ENCODE results near the gene SORBS1. TPM values are rescaled to one million over a fixed set of nuclear protein-coding genes. Genes with fewer than 3 reads are reported as not detected.

The SORBS1 gene
- polyA plus RNA-seq, 4 donors, result 30.8 to 46.7 (median 31.8) TPM

DNA sequence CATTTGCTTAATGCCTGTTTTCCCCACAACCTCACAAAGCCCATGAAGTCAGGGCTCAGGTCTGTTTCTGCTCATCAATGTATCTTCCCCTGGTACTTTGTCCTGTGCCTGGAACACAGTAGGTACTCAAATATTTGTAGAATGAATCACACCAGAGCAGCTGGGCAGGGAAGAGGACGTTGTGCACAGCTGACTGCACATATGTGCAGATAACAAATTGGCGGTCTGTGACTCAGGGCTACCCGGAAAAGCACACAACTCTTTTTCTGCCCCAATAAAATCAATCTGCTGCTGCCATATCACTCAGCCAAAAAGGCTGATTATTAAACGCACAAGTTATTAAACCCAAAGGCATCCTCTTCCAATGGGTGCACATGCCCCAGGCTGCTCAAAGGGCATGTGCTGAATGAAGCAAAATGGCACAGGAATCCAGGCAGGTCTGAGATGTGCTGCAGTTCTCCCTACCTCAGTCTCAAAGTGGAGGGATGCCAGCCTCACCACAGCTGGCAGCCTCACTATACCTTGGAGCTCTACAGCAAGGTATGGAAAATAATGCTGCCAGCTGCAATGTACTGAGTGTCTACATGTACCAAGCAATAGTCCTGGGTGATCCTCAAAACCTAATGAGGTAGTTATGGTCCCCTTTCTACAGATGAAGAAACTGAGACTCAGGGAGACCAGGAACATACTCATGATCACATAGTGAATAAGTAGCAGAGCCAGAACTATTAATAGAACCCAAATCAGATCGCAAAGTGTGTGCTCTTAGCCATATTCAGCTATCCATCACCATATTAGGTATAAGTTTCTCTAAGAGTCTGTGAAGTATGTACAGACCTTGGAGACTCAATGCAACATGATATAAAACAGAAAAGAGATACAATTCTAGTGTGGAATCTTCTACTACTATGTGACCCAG is 43.4 kb downstream of the SORBS1 start:
- DNase-seq (ENCODE audit: low read depth in 4 of 4, low spot score in 3 of 4), result no peak

DNA sequence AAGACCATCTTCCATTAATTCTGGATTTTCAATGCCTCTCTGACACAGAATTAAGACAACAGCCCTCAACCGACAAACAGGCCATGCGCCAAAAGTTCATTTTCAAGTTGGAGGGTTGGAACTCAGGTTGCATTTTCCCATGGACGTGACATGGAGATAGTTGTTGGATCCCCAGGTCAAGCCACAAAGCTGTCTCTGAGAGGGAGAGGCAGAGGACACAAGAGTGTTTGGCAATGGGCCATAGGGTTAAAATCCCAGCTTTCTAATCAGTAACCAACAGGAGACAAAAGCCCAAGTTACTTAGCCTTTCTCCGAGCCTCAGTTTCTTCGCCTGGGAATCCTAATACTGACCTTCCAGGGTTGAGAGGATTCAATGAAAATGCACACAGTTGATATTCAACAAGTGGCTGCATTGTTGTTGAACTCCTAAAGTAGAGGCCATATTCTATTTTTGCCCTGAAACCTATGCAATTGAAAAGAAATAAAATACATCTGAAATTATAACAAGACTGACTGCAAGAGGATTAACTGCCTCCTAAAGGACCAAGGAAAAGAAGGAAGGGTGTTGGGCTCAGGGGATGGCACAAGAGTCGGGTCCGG is 44.3 kb downstream of the SORBS1 start:
- no peak for DNase-seq (ENCODE audit: low read depth in 4 of 4, low spot score in 3 of 4)

DNA sequence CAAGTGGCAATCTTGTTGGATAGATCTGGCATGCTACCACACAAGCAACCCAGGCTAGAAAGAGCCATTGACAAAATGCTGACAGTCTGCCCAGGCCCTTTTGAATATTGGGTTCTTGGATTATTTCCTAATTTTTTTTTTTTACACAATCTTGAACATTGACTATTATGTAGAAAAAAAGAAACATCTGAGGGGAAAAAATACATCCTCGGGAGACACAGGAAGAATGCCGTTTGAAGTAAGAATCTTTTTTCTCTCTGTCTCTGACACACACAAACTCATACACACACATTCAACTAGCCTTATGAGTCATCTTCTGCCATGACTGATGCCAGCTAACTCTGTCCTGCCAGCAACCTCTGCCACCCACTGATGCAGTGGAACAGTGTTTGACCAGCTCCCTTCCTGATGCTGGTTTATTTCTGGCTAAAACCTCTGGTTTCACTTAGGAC is 47.2 kb downstream of the SORBS1 start:
- DNase-seq (ENCODE audit: low read depth in 4 of 4, low spot score in 3 of 4), result no peak

DNA sequence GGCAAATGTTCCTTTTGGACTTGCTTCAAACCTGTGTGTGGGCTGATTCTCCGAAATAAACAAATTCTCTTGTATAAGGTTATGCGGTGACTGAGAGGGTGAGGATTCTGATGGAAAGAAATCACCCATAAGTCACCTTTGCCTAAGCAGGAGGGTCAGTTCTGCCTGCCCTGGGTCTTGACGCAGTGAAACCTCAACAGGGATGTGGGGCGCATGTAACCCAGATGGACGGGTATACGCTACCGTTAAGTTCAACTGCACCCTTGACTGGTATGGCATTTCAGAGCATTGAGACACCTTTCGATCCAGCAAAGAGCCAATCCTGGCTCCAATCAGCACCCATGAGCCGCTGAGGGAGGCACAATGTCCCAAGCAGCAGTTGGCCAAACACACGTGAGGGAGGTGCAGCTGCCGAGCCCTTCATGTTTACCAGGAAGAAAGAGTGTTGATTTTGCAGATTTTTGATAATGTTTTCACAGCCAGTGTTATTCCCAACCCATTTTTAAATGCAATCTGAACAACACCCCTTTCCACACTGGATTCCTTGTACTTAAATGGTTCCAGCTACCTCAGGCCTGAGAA is 48.1 kb downstream of the SORBS1 start:
- no peak for DNase-seq (ENCODE audit: low read depth in 4 of 4, low spot score in 3 of 4)

DNA sequence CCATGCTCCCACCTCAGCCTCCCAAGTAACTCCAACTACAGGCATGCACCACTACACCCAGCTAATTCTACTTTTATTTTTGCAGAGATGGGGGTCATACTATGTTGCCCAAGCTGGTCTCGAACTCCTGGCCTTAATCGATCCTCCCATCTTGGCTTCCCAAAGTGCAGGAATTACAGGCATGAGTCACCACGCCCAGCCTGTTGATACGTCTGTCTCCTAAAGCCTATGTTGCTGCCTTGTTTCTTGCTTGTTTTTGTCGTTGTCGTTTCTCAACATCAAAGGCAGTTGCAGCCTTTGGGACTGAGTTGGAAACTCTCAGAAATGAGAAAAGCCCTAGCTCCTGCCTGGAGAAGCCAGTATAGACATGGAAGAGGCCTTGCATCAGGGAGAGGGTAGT is 49.9 kb downstream of the SORBS1 start:
- DNase-seq (ENCODE audit: low read depth in 4 of 4, low spot score in 3 of 4), result no peak

DNA sequence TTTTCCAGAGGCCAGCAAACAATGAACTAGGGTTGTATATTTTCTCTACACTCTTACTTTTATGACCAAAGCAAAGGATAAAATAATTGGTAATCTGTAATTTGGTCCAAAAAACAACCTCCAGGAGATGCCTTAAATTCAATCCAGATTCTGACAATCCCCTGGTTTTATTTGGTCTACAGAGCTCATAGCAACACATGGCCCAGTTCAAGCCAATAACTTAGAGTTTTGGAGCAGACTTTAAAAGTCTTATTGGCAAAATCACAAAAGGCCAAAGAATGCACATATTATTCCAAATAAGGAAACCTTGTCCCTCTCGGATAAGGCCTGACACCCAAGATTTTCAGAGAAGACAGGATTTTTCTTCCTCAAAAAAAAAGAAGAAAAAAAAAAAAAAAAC is 51.9 kb downstream of the SORBS1 start:
- DNase-seq (ENCODE audit: low read depth in 4 of 4, low spot score in 3 of 4), result no peak

DNA sequence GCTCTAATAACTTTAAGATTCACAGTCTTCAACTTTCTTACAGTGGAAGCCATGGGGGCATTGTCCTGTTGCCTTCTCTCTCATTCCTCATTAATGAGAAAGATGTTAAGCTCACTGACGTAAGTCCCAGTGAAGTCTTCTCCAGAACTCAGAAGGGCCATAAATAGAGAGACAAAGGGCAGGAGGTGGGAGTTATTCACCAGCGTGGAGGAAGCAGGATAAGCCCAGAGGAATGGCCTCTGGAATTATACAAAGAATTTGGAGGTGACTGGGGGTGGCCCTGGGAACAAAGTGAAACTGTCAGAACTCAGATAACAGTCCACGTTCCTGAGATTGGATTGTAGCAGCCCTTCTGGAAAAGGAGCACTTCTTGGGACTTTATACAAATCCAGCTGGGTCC is 52.4 kb downstream of the SORBS1 start:
- DNase-seq (ENCODE audit: low read depth in 4 of 4, low spot score in 3 of 4), result no peak

DNA sequence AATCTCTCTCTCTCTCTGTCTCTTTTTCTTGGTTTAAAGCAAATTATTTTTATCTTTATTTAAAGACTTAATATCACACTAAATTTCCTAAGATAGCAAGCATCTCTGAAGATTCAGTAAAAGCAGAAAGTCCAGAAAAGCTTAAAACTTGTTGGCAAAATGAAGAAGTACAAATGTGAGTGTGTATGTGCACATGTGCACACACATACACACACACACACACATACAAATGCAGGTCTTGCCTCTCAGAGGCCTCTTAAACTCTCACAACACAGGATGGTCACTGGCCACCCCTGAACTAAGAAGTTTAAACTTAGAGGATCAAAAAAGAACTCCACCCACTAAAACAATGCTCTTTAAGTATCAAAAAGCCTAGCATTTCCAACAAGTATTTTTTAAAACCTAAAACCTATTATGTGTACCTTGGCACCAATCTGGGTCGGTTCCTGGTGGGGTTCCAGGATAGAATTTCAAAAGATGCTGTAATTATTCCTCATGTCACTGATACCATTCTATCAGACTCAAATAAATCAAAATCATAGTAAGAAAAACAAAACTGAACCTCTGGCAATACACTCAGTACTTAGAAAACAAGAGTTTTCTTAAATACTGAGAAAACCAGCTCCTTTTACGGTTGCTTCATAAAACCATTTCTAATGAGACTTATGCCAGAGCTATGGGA is 55.0 kb downstream of the SORBS1 start:
- no peak for DNase-seq (ENCODE audit: low read depth in 4 of 4, low spot score in 3 of 4)

DNA sequence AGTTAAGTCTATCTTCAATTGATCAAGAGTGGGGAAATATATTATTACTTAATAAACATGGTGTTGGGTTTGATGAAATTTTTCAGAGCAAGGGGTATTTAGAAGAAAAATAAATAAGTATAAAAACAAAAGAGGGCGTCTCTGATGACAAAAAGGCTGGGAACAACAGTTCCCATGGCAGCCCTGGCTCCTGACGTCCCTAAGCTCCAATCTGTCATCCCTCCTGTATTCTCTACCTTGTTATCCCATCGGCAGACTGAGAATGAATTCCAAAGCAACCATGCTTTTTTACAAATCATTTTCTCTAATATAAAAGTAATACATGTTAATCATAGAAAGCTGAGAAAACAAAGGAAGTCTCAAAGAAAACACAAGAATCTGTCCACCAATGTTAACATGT is 55.5 kb downstream of the SORBS1 start:
- no peak for DNase-seq (ENCODE audit: low read depth in 4 of 4, low spot score in 3 of 4)

DNA sequence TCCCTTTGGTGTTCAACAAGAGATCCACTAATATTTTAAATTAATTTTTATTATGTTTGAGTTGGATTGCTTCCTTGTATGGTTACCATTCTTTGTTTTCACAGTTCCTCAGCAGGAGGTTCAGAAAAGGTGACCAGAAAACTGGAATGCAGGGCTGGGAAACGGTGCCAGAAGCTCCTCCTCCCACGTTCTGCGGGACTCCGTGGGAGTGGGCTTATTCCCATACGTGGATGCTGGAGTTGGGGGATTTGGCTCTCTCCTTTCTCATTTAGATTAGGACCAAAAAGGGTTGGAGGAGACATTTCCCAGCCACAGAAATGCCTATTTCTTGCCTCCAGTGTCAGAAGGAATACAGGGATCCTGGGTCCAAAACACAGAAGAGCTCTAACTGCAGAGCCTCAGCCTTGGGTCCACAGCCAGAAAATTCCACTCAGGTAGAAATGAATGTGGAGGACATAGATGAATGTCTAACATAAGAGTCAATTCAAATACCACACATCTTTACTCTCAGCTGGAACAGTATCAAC is 56.0 kb downstream of the SORBS1 start:
- no peak for DNase-seq (ENCODE audit: low read depth in 4 of 4, low spot score in 3 of 4)

DNA sequence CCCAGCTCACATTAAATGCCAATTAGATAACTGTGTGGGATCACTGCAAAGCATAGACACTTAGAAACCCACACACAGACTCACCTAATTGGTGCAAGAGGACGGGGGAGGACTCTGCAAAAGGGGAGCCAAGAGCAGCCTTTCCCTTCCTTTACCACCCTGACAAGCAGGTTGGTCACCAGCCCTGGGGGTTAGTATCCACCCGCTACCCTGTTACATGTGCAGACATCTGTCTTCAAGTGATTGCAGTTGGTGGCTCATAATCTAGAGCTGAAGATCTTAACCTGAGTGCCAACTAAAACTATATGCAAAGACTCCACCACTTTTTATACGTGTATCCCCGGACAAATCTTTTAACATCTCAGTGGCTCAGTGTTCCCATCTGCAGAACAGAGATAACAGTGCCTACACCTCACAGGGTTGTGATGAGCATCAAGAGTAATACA is 56.9 kb downstream of the SORBS1 start:
- DNase-seq (ENCODE audit: low read depth in 4 of 4, low spot score in 3 of 4), result no peak

DNA sequence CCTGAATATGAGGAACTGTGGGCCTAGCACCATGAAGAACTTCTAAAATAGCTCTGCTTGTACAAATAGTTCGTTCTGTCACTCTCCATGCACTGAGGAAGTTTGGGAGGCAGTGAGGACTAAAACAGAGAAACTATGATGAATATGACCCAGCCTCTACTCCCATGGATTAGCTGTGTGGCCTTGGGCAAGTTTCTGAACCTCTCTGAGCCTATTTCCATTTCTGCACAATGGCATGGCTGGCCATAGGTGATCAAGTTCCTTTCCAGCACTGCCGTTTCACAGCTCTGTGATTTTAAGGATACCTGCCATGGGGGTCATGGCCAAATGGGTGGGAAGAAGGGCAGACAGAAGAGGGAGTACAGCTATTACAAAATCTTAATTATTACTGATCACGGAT is 57.6 kb downstream of the SORBS1 start:
- no peak for DNase-seq (ENCODE audit: low read depth in 4 of 4, low spot score in 3 of 4)

DNA sequence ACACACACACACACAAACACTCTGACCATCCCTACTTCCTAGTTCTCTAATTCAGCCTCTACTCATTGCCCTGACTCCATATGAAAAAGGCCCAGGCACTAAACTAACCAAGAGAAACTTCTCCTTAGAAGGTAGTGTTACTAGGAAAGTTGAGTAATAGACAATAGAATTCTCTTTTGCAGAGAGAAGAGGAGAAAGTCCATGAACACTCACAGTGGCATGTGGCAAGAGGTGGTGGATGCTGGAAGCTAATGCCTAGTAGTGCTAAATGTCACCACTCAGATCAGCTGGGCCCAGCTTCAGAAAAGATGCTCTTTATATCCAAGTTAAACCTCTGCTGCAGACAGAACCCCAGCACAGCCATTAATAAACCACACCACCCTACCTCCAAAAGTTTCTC is 58.2 kb downstream of the SORBS1 start:
- no peak for DNase-seq (ENCODE audit: low read depth in 4 of 4, low spot score in 3 of 4)

DNA sequence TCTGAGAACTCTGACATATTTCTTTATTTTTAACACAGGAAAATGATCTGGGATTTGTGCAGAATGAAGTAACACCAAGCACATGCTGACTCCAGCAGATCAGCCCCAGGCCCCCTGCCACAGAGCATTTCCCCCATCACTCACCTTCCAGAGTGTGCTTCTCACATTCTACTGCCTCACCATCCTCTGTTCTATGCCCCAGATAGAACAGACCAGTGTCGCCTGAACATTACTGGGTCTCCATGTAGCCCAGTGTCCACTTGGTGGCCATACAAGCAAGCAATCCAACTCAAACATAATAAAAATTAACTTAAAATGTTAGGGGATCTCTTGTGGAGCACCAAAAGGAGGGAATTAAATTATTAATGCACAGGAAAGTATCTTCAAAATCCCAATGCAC is 58.8 kb downstream of the SORBS1 start:
- no peak for DNase-seq (ENCODE audit: low read depth in 4 of 4, low spot score in 3 of 4)

DNA sequence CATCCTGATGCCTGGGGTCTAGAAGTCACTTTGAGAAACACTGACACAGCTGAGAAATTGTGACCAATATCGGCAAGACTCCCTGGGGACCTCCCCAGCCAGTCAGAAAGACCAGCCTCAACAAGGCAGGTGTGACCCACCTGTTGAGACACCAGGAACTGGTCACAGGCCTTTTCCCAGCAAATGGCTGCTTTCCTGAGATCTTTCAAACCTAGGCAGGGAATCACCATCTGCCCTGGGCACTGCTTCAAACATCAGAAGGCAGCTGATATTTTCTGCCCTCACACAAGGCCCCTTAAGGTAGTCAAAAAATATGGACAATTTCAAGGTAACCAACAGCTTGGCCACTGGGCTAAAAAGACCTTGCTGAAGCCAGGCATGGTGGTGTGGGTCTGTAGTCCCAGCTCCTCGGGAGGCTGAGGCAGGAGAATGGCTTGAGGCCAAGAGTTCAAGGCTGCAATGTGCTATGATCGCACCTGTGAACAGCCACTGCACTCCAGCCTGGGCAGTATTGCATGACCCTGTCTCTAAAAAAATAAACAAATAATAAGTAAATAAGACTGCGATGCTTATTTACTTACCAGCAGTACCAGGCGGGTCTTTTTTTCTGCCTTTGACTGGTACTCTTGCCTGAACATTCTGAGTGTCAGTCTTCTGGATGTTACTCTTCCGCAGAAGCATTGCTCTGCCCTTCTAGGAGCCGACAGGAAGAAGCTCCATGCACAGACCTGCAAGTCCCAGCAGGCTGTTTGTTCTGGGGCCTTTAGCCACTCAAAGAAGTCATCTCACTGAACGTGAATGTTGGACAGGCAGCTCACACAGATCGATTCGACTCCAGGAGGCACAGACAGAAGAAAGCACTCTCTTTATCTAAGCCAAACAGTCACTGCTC is 59.7 kb downstream of the SORBS1 start:
- DNase-seq (ENCODE audit: low read depth in 4 of 4, low spot score in 3 of 4), result no peak

DNA sequence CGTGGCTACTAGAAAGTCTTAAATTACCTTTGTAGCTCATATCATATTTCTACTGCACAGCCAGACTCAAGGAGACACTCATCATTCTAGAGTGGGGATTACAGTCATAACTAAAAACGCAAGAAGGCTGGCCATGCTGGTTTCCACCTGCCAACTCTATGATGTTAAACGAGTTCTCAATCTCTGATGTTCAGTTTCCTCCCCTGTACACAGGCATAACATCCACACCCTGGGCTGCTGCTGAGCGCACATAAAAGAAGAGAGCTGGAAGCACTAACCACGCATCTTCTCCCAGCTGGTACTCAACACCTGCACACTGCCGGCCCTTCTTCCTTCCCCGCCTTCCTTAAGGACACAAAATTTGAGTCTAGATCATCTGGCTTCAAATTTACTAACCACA is 60.5 kb downstream of the SORBS1 start:
- no peak for DNase-seq (ENCODE audit: low read depth in 4 of 4, low spot score in 3 of 4)

DNA sequence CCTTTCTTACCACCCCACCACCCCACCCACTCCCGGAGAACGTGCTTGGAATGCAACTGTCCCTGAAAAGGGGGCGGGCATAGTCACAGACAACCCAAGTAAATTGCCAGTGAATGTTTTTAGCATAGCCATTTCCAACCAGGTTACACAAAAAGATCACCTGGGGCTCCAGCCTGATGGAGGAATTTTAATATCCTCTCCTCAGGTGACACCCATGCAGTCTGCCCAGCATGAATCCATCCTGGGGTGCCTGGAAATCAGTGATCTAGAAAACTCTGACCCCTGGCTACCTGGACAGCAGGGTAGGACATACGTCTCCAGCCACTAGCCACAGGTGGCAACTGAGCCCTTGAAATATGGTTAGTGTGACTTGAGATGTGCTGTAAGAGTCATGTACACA is 61.1 kb downstream of the SORBS1 start:
- no peak for DNase-seq (ENCODE audit: low read depth in 4 of 4, low spot score in 3 of 4)

DNA sequence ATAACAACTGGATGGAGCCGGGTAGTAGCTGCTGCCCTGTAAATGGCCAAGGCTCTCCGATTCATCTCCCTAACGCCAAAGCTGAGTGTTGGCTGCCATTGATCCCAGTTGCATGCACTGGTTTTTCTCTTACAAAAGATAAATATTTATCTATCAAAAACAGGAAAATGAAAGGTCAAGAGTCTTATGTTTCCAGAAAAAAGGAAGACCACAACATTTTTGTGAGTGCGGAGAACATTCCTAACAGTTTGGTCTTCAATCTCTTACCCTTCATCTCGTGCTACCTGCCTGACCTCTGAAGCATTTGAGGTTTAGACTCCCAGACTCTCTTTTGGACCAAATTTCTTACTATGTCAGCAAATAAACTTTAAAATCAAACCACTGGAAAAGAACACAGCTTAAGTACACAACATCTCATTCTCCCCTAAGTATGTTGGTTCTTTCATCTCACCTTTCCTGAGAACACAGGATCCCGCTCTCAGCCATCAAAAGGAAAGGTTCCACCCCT is 61.6 kb downstream of the SORBS1 start:
- DNase-seq (ENCODE audit: low read depth in 4 of 4, low spot score in 3 of 4), result no peak

DNA sequence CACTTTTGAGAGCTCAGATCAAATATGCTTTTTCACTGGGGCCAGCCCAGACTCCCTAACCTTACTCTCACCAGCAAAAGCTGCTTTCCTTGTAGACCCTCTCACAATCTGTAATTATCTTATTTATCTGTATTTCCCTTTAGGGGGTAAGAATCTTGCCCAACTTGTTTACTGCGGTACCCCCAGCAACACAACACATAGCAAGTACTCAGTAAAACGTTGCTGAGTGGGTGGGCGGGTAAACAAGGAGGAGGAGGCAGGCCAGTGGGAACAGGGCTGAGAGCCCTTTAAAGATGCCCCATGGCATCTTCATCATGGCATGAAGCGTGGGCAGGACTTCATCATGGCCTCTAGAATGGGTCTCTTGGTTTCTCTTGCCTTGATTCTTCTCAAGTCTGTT is 64.2 kb downstream of the SORBS1 start:
- DNase-seq (ENCODE audit: low read depth in 4 of 4, low spot score in 3 of 4), result no peak

Measured in left renal pelvis (tissue), 4 donors.